Ovary (tissue), 3 donors: ENCODE measurements around the gene ACHE.

Source experiments
- EP300 ChIP-seq: sonication (generic); formaldehyde crosslinking; IDR thresholded peaks from one replicate; pipeline ENCODE4 v1.6.1; 2017; ENCODE audit warnings: antibody characterized with exemption
- POLR2A ChIP-seq: fragments of 450-650 bp; IDR thresholded peaks from one replicate; pipeline ENCODE4 v1.6.1; 2017; ENCODE audit warnings: antibody characterized with exemption, mild to moderate bottlenecking, moderate library complexity
- TF ChIP-seq, protein P1 (sequence below), 3 donors: fragments of 450-650 bp in 2 of 3; fragments of 200-600 bp in 1 of 3; IDR thresholded peaks; one replicate each; pipeline versions ENCODE4 v1.5.1 to v1.8.0; 2016 to 2022; ENCODE audit warnings: antibody characterized with exemption in 3 of 3, mild to moderate bottlenecking in 1 of 3
- donor health status: DM: no; HTN: no; CAD: no.

DNA sequence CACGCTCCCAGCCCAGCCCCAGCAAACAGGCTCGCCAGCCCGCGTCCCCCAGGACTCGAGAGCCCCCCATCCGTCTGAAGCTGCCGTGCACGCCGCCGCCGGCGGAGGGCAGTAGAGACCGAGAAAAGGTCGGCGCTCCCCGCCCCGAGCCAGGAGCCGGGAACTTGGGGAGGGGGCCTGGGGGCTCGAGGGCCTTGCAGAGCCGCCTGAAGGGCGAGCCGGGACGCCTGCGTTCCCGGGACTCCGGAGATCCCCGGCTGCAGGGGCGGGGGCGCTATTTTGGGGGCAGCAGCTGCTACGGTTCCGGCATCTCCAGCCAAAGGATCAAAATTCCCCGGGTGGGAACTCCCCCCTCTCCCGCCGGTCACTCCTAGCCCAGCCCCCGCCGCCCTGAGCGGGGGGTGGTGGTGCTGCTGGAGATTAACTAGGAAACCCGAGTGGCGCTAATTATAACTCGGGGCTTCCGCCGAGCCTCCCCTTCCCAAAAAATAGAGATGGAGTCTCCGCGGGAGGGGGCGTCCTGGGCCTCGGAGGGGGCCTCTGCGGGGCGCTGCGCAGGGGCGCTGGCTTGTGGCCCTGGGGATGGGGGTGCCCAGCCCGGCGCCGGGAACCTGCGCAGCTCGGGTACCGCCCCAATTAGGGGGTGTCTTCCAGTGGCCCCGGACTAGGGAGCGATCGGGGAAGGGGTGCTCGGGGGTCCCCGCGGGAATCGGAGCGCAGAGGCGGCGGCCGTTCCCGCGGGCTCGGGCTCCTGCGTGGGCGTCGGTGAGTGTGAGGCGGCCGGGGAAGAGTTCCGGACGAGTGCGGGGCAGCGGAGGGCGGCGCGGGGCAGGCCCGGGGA lies 608 bp downstream of the ACHE start:
- TF ChIP-seq, protein P1, sequence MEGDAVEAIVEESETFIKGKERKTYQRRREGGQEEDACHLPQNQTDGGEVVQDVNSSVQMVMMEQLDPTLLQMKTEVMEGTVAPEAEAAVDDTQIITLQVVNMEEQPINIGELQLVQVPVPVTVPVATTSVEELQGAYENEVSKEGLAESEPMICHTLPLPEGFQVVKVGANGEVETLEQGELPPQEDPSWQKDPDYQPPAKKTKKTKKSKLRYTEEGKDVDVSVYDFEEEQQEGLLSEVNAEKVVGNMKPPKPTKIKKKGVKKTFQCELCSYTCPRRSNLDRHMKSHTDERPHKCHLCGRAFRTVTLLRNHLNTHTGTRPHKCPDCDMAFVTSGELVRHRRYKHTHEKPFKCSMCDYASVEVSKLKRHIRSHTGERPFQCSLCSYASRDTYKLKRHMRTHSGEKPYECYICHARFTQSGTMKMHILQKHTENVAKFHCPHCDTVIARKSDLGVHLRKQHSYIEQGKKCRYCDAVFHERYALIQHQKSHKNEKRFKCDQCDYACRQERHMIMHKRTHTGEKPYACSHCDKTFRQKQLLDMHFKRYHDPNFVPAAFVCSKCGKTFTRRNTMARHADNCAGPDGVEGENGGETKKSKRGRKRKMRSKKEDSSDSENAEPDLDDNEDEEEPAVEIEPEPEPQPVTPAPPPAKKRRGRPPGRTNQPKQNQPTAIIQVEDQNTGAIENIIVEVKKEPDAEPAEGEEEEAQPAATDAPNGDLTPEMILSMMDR (IDR thresholded peaks at IDR 0.05) = peak; percentile 40 to 77 (median 69)
- TF ChIP-seq POLR2A (no peak), EP300 (no peak)
